HG02678 (cell line): ENCODE results near the gene TRIM69.

Source experiments
- ATAC-seq: cut with Tn5 transposase; IDR thresholded peaks from one replicate; pipeline ENCODE4 v1.9.1; 2021; ENCODE audit warnings: mild to moderate bottlenecking, moderate library complexity; ENCODE audit not compliant: unreplicated experiment

Gene TRIM69

DNA sequence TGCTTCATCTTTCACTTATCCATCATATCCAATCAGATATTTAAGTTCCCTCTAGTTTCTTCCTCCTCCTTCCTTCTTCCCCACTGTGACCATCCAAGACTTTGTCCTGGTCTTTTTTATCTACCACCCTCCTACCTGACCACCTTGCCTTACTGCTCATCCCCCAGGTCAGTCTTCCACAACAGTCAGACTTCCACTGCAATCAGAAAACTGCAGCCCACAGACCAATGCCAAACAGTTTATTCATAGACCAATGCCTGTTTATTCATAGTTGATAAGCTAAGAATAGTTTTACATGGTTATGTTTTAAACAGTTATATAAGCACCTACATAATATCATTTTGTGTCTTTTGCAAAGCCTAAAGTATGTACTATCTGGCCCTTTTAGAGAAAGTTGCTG, 65.5 kb downstream of the TRIM69 start:
- ATAC-seq = no peak

DNA sequence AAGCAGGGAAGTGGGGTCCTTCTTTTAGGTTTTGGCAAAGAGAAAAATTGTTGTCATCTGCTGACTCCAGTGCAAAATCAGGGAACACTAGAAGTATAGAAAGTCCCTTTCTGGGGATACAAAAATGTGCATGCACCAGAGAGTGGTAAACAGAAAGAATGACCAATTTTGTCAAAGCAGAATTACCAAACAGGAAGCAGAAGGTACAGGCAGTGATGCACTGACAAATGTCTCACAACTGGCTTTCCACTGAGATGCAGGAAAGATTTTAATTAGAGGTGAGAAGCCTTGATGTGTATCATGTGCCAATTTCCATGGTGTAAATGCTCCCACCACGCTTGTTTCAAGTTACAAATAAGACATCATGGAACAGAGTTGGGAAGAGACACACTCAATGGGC, 66.0 kb downstream of the TRIM69 start:
- ATAC-seq = no peak

- no peak for ATAC-seq
Observed at GRCh38 chr15:44804298-44805046, 68.1 kb downstream of the TRIM69 start.

- no peak for ATAC-seq
Observed at GRCh38 chr15:44808557-44808956, 72.2 kb downstream of the TRIM69 start.

DNA sequence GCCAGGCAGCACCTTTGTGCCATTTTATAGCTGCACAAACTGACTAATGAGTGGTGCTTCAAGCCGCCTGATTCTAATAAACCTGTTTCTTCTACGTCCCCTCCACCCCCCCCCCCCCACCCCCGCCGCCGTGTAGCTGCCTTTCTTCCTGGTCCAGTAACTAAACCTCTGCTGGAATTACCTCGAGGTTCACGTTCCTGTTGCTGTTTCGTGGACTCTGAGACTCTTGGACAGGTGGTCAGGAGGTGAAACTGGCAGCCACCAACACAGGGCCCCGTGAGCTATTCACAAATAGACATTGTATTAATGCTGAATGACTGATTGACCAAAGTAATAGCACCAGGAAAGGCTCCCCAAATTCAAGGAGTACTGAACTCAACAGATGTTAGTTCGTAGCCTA, 73.9 kb downstream of the TRIM69 start:
- ATAC-seq = no peak

DNA sequence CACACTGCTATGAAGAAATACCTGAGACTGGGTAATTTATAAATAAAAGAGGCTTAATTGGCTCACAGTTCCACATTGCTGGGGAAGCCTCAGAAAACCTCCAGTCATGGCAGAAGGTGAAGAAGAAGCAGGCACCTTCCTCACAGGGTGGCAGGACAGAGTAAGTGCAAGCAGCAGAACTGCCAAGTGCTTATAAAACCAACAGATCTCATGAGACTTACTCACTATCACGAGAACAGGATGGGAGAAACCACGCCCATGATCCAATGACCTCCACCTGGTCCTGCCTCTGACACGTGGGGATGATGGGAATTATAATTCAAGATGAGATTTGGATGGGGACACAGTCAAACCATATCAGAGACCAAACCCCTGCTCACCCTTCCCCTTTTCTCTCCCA, 75.0 kb downstream of the TRIM69 start:
- no peak for ATAC-seq

- ATAC-seq = no peak
Observed at GRCh38 chr15:44812029-44812517, 75.7 kb downstream of the TRIM69 start.

DNA sequence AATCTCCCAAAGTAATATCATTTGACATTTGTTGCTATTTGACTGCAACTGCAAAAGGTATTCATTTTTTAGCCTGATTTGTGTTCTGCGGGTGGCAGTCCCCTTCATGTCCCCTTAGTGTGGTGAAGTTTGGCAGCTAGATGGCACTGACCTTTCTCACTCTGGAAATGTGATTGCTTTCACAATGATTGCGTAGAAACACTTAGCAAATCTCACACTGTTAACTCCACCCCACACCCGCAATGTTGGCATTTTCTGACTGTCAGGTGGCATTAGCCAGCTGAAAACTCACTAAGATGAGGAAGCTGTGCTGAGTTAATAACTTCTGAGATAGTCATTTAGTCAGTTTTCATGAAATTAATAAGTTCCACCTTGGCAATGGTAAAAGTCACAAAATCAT, 76.9 kb downstream of the TRIM69 start:
- no peak for ATAC-seq
